Measurements from ENCODE around the gene CSMD2. TPM values are rescaled to one million over a fixed set of nuclear protein-coding genes. Genes with fewer than 3 reads are reported as not detected.
A peak's percentile ranks its signal among the peaks of the same experiment; 100 is the strongest.

The CSMD2 gene
- total and polyA plus RNA-seq, 2 donors (not counting 1 experiment from before 2014, with no cell fraction given): 2.2 to 7.6 TPM

DNA sequence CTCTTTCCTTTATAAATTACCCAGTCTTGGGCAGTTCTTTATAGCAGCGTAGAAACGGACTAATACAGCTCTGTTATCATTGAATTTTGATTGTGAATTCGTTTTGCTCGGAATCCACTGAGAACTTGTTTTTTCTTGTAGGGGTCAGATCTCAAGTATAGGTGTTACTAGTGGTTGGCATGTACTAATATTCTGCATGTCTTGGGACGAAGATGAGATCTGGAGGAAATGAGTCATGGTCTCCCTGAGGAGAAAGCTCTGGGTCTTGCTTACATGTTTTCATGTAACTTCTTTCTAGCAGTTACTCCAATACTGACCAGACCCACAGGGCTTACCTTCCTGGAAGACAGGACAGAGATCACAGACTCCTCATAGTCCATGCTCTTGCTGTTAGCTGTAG, 662.3 kb downstream of the CSMD2 start:
- Histone ChIP-seq H3K9me3 (ENCODE audit: control insufficient read depth, insufficient read depth, low read depth, low read length) (no peaks in the 10 kb centered on the region), H3K27ac (ENCODE audit: insufficient read depth, low read length) (no peak overlapping the region), H4K20me1 (ENCODE audit: control insufficient read depth, extremely low read depth, insufficient read depth, low read length) (no peaks in the 10 kb centered on the region), H2AFZ (ENCODE audit: low read length) (no peak overlapping the region), H3K36me3 (ENCODE audit: control insufficient read depth, insufficient read depth, low read length) (no peaks in the 10 kb centered on the region), H3K4me2 (ENCODE audit: extremely low read depth, insufficient read depth, low read length) (no peak overlapping the region), H3K9ac (ENCODE audit: insufficient read depth, low read length) (no peak overlapping the region), H3K4me3 (replicated peaks in 1 of 4; ENCODE audit: control extremely low read depth in 1 of 4, insufficient read depth in 1 of 4, low read depth in 3 of 4, low read length in 4 of 4) (no peak overlapping the region), H3K79me2 (ENCODE audit: control insufficient read depth, insufficient read depth, low read length) (no peaks in the 10 kb centered on the region), H3K27me3 (ENCODE audit: control insufficient read depth, insufficient read depth, low read length) (no peaks in the 10 kb centered on the region), H3K4me1 (ENCODE audit: control insufficient read depth, extremely low read depth, insufficient read depth, low read length) (no peaks in the 10 kb centered on the region)
- peak in 1 of 2 donors; percentile 46 for DNase-seq (ENCODE audit: low read depth in 2 of 2)
- TF ChIP-seq, protein P1, sequence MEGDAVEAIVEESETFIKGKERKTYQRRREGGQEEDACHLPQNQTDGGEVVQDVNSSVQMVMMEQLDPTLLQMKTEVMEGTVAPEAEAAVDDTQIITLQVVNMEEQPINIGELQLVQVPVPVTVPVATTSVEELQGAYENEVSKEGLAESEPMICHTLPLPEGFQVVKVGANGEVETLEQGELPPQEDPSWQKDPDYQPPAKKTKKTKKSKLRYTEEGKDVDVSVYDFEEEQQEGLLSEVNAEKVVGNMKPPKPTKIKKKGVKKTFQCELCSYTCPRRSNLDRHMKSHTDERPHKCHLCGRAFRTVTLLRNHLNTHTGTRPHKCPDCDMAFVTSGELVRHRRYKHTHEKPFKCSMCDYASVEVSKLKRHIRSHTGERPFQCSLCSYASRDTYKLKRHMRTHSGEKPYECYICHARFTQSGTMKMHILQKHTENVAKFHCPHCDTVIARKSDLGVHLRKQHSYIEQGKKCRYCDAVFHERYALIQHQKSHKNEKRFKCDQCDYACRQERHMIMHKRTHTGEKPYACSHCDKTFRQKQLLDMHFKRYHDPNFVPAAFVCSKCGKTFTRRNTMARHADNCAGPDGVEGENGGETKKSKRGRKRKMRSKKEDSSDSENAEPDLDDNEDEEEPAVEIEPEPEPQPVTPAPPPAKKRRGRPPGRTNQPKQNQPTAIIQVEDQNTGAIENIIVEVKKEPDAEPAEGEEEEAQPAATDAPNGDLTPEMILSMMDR (conservative IDR thresholded peaks at IDR 0.05 in 1 of 2, IDR thresholded peaks at IDR 0.05 in 1 of 2; ENCODE audit: low read depth in 1 of 2, low read length in 2 of 2): no peak
- no peak for TF ChIP-seq EZH2 (IDR thresholded peaks at IDR 0.05; ENCODE audit: low read length, missing control alignments)

DNA sequence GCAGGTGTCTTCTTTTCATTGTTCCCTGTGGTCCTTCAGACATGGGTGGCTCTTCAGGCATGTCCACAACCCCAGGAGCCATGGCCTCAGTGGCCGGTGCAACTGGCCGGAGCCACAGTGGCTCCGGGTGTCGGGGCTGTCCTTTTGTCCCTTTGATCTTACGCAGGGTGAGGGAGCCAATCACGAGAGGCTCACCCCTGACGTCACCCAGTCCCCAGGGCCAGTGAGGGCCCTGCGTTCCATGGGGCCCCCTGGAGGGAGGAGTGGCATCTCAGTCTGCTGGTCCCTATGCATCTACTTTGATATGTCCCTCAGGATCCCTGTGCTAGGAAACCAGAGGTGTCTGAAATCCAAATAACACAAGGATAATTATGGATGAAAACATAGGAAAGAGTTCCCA, 663.3 kb downstream of the CSMD2 start:
- H3K4me3 ChIP-seq (replicated peaks in 1 of 4; ENCODE audit: control extremely low read depth in 1 of 4, insufficient read depth in 1 of 4, low read depth in 3 of 4, low read length in 4 of 4): no peak overlapping the region
- TF ChIP-seq EZH2 (IDR thresholded peaks at IDR 0.05; ENCODE audit: low read length, missing control alignments): no peak
- TF ChIP-seq, protein P1 (conservative IDR thresholded peaks at IDR 0.05 in 1 of 2, IDR thresholded peaks at IDR 0.05 in 1 of 2; ENCODE audit: low read depth in 1 of 2, low read length in 2 of 2): no peak

DNA sequence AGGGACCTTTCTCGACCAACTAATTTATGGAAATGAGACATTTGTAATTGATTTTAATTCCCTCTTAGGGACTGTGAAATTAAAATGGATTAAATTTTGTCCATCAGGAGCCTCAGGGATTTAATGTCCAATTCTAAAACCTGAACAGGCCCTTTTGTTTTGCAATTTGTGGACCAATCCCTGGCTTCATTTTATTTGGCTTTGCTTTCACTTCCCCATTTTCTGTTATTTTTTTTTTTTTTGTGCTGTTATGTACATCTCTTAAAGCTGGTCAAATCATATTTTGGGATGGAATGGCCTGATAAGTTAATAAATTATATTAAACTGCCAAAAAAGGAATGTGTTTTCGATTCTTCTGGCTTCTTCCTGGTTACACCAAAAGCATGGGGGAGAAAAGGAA, 663.7 kb downstream of the CSMD2 start:
- Histone ChIP-seq H3K27ac (ENCODE audit: insufficient read depth, low read length) (no peak overlapping the region), H3K27me3 (ENCODE audit: control insufficient read depth, insufficient read depth, low read length) (no peaks in the 10 kb centered on the region), H3K36me3 (ENCODE audit: control insufficient read depth, insufficient read depth, low read length) (no peaks in the 10 kb centered on the region), H3K9ac (ENCODE audit: insufficient read depth, low read length) (no peak overlapping the region), H3K79me2 (ENCODE audit: control insufficient read depth, insufficient read depth, low read length) (no peaks in the 10 kb centered on the region), H3K4me3 (replicated peaks in 1 of 4; ENCODE audit: control extremely low read depth in 1 of 4, insufficient read depth in 1 of 4, low read depth in 3 of 4, low read length in 4 of 4) (no peak overlapping the region), H3K4me1 (ENCODE audit: control insufficient read depth, extremely low read depth, insufficient read depth, low read length) (no peaks in the 10 kb centered on the region), H2AFZ (ENCODE audit: low read length) (no peak overlapping the region), H4K20me1 (ENCODE audit: control insufficient read depth, extremely low read depth, insufficient read depth, low read length) (no peaks in the 10 kb centered on the region), H3K4me2 (ENCODE audit: extremely low read depth, insufficient read depth, low read length) (no peak overlapping the region), H3K9me3 (ENCODE audit: control insufficient read depth, insufficient read depth, low read depth, low read length) (no peaks in the 10 kb centered on the region)
- no peak for DNase-seq (ENCODE audit: low read depth in 2 of 2)
- TF ChIP-seq, protein P1 (conservative IDR thresholded peaks at IDR 0.05 in 1 of 2, IDR thresholded peaks at IDR 0.05 in 1 of 2; ENCODE audit: low read depth in 1 of 2, low read length in 2 of 2): no peak
- no peak for TF ChIP-seq EZH2 (IDR thresholded peaks at IDR 0.05; ENCODE audit: low read length, missing control alignments)

More for the DNA sequence above, 663.3 kb downstream of the CSMD2 start:
- Histone ChIP-seq H2AFZ (ENCODE audit: low read length) (no peak overlapping the region), H3K9me3 (ENCODE audit: control insufficient read depth, insufficient read depth, low read depth, low read length) (no peaks in the 10 kb centered on the region), H3K4me2 (ENCODE audit: extremely low read depth, insufficient read depth, low read length) (no peak overlapping the region), H3K4me1 (ENCODE audit: control insufficient read depth, extremely low read depth, insufficient read depth, low read length) (no peaks in the 10 kb centered on the region), H3K79me2 (ENCODE audit: control insufficient read depth, insufficient read depth, low read length) (no peaks in the 10 kb centered on the region), H4K20me1 (ENCODE audit: control insufficient read depth, extremely low read depth, insufficient read depth, low read length) (no peaks in the 10 kb centered on the region), H3K9ac (ENCODE audit: insufficient read depth, low read length) (no peak overlapping the region), H3K36me3 (ENCODE audit: control insufficient read depth, insufficient read depth, low read length) (no peaks in the 10 kb centered on the region), H3K27me3 (ENCODE audit: control insufficient read depth, insufficient read depth, low read length) (no peaks in the 10 kb centered on the region), H3K27ac (ENCODE audit: insufficient read depth, low read length) (no peak overlapping the region)
- DNase-seq (ENCODE audit: low read depth in 2 of 2): no peak
